Muscle layer of colon (tissue), 2 donors: ENCODE results near the gene PRR14.
"Not testable (repeated sequence)": the region's sequence is repeated elsewhere in the genome, so short reads cannot be mapped to it uniquely, and the experiment has no call there.

Experiments used
- H3K27ac ChIP-seq: one replicate; pipeline ENCODE4 v1.7.0; 2013; ENCODE audit warnings: low read depth, mild to moderate bottlenecking, low read length, moderate library complexity
- H3K27me3 ChIP-seq, 2 donors: one replicate each; pipeline ENCODE4 v1.7.0; 2013; ENCODE audit warnings: low read length in 2 of 2, mild to moderate bottlenecking in 2 of 2; ENCODE audit not compliant: insufficient read depth in 2 of 2, control insufficient read depth in 1 of 2
- H3K36me3 ChIP-seq: one replicate; pipeline ENCODE4 v1.7.0; 2013; ENCODE audit warnings: mild to moderate bottlenecking, low read length; ENCODE audit not compliant: insufficient read depth
- H3K4me1 ChIP-seq: one replicate; pipeline ENCODE4 v1.7.0; 2013; ENCODE audit warnings: mild to moderate bottlenecking, low read length; ENCODE audit not compliant: insufficient read depth
- H3K4me3 ChIP-seq, 2 donors: one replicate each; pipeline ENCODE4 v1.7.0; 2013; ENCODE audit warnings: low read length in 2 of 2, low read depth in 1 of 2, mild to moderate bottlenecking in 1 of 2, moderate library complexity in 1 of 2
- H3K9ac ChIP-seq: one replicate; pipeline ENCODE4 v1.7.0; 2013; ENCODE audit warnings: low read length
- H3K9me3 ChIP-seq: one replicate; pipeline ENCODE4 v1.7.0; 2013; ENCODE audit warnings: mild to moderate bottlenecking, low read length
- donor health status: abdominal sarcoma.
- donor health status: Adenocarcinoma of cecum.

PRR14 gene

GRCh38 chr16:30698816-30699614, 48.3 kb downstream of the PRR14 start, which contains the start of gene SRCAP:
Gene SRCAP (plus strand): TSS chr16:30699171. CDS start chr16:30700825, 1,654 bp downstream.
- Histone ChIP-seq H3K27ac (peak within 1 kb of the TSS; percentile 95), H3K9ac (peak within 1 kb of the TSS; percentile 80), H3K27me3 (no peaks in the 10 kb centered on the region), H3K4me3 (peak within 1 kb of the TSS; percentile 76 to 81), H3K36me3 (peaks cover 26% of the 10 kb centered on the region), H3K4me1 (peaks cover 18% of the 10 kb centered on the region), H3K9me3 (no peaks in the 10 kb centered on the region)

GRCh38 chr16:30699615-30700099, 48.9 kb downstream of the PRR14 start:
- Histone ChIP-seq H3K4me1 (peaks cover 17% of the 10 kb centered on the region), H3K9me3 (no peaks in the 10 kb centered on the region), H3K36me3 (peaks cover 33% of the 10 kb centered on the region), H3K27me3 (no peaks in the 10 kb centered on the region), H3K4me3 (peak overlapping the region in 1 of 2 donors; percentile 76), H3K27ac (peak overlapping the region; percentile 95), H3K9ac (peak overlapping the region; percentile 80)

- no peak overlapping the region for H3K27ac ChIP-seq
- H3K27me3 ChIP-seq = no peaks in the 10 kb centered on the region
- peaks cover 17% of the 10 kb centered on the region for H3K4me1 ChIP-seq
- peaks cover 38% of the 10 kb centered on the region for H3K36me3 ChIP-seq
- no peaks in the 10 kb centered on the region for H3K9me3 ChIP-seq
- H3K4me3 ChIP-seq = no peak overlapping the region
- no peak overlapping the region for H3K9ac ChIP-seq
Measured at GRCh38 chr16:30700491-30700890, 49.7 kb downstream of the PRR14 start.

GRCh38 chr16:30700971-30701370, 50.2 kb downstream of the PRR14 start:
- Histone ChIP-seq H3K9me3 (no peaks in the 10 kb centered on the region), H3K9ac (no peak overlapping the region), H3K27me3 (no peaks in the 10 kb centered on the region), H3K27ac (no peak overlapping the region), H3K4me3 (no peak overlapping the region), H3K36me3 (peaks cover 42% of the 10 kb centered on the region), H3K4me1 (peaks cover 17% of the 10 kb centered on the region)

GRCh38 chr16:30703071-30703470, 52.3 kb downstream of the PRR14 start:
- not testable (repeated sequence) for H3K9me3 ChIP-seq, H3K27me3 ChIP-seq, H3K4me3 ChIP-seq, H3K9ac ChIP-seq, H3K27ac ChIP-seq
- peaks cover 63% of the 10 kb centered on the region for H3K36me3 ChIP-seq
- peaks cover 17% of the 10 kb centered on the region for H3K4me1 ChIP-seq

GRCh38 chr16:30703971-30704370, 53.2 kb downstream of the PRR14 start:
- Histone ChIP-seq H3K9ac (no peak overlapping the region), H3K27ac (no peak overlapping the region), H3K9me3 (no peaks in the 10 kb centered on the region), H3K4me3 (no peak overlapping the region), H3K4me1 (peaks cover 17% of the 10 kb centered on the region), H3K27me3 (no peaks in the 10 kb centered on the region), H3K36me3 (peaks cover 70% of the 10 kb centered on the region)
